ENCODE data around the gene TRPM1. TPM values are rescaled to one million over a fixed set of nuclear protein-coding genes. Genes with fewer than 3 reads are reported as not detected.

Gene TRPM1
- total RNA-seq, 1 donor from 2014 or later: not detected

DNA sequence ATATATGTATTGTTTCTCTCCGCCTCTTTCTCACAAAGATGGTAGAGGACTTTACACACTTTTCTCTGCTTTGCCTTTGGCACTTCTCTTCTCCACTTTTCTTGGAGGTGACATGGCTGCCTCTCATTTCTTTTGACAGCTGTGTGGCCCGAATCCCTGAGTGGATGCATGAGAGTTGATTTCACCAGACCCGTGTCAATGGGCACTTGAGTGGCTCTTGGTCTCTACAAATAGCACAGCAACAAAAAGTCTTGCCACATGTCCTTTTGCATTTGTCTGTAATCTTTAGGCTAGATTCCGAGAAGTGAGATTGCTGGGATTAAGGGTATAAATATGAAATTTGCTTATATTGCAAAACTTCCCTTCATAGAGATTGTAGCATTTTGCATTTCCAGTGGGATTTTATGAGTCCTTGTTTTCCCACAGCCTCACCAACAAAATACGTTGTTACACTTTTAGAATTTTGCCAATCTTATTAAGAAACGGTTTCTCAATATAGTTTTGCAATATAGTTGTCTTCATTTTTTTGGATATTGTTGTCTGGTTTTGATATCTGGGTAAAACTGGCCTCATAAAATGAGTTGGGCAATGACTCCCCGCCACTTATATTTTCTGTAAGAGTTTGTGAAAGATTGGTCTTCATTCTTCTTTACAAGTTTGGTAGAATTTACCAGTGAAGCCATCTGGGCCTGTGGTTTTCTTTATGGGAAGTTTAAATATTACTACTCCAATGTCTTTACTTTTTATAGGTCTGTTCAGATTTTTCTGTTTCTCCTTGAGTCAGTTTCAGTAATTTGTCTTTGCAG, 5.2 kb upstream of the TRPM1 start:
- H3K36me3 Mint-ChIP-seq (ENCODE audit: low read depth): no peaks in the 10 kb centered on the region
- intact Hi-C loops (cut with micrococcal nuclease): no loop called here
- H3K4me3 Mint-ChIP-seq (ENCODE audit: low read depth): no peak overlapping the region
- peaks cover 3% of the 10 kb centered on the region for H3K4me1 Mint-ChIP-seq (ENCODE audit: low read depth)
- H3K27me3 Mint-ChIP-seq (ENCODE audit: low read depth): no peaks in the 10 kb centered on the region
- no peaks in the 10 kb centered on the region for H3K9me3 Mint-ChIP-seq
- no peak overlapping the region for H3K27ac Mint-ChIP-seq
- DNase-seq (ENCODE audit: low spot score): no peak

DNA sequence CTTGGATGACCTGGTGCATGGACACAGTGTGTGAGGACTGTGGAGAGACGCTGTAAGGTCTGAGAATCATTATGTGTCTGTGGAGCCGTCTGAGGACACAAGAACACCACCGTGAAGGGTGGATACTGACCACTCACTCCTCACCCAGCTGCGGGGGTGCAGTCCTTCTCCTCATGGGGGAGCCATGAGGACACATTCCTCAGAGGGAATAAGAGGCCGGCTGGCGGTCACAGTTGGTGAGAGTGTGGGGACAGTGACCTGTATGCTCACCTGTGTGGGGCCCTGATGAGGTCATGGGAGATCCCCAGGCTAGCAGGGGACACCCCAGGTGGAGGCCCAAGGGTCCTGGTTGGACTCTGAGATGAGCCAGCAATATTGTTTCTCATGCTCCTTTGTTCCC, 2.5 kb upstream of the TRPM1 start:
- DNase-seq (ENCODE audit: low spot score): no peak
- intact Hi-C loops (cut with micrococcal nuclease): no loop called here
- H3K27ac Mint-ChIP-seq: no peak overlapping the region
- H3K36me3 Mint-ChIP-seq (ENCODE audit: low read depth): no peaks in the 10 kb centered on the region
- H3K4me1 Mint-ChIP-seq (ENCODE audit: low read depth): no peaks in the 10 kb centered on the region
- H3K27me3 Mint-ChIP-seq (ENCODE audit: low read depth): no peaks in the 10 kb centered on the region
- H3K4me3 Mint-ChIP-seq (ENCODE audit: low read depth): no peak overlapping the region
- H3K9me3 Mint-ChIP-seq: no peaks in the 10 kb centered on the region

DNA sequence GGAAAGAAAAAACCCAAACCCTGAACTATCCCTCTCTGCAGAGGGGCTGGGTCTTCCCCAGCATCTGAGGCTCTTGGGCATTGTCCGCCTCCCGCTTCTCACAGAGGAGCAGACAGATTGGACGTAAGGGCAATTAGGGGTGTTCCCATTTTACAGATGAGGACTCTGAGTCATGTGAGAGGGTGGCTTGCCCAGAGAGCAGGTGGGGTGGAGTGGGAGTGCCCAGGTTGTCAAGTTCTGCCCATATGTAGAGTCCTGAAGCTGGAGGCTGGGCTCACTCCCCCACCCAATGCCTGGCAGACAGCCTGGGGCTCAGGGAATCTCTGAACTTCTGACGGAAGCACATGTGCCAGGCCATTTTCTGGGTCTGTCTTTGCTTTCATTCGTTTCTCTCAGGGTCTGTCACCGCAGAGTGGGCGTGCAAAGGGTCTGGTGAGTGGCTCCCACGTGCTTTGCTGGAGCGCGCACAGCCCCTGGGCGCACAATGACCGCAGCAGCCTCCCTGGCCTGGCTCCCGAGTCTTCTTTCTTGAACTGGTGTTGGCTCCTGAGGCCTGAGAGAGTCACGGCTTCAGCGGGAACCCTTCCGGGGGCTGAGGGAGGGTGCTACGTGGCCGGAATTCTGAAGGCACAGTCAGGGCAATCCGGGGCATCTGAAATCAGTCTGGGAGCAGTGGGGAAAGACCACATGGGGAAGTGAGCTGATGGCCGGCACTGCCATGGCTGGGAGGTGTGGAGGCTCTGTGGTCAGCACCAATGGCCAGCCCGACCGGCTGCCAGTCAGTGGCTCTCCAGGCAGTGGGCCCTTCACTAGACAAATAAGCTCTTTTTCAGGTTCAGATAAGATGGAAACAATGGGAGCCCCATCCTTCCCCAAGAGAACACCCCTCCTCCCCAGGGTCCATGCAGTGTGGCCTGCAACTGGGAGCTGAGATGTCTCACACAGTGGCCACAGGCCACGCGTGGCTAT, 1.1 kb upstream of the TRPM1 start:
- no peaks in the 10 kb centered on the region for H3K4me1 Mint-ChIP-seq (ENCODE audit: low read depth)
- no peaks in the 10 kb centered on the region for H3K9me3 Mint-ChIP-seq
- intact Hi-C loops (cut with micrococcal nuclease): no loop called here
- H3K27ac Mint-ChIP-seq: no peak overlapping the region
- DNase-seq (ENCODE audit: low spot score): no peak
- no peaks in the 10 kb centered on the region for H3K36me3 Mint-ChIP-seq (ENCODE audit: low read depth)
- no peak overlapping the region for H3K4me3 Mint-ChIP-seq (ENCODE audit: low read depth)
- H3K27me3 Mint-ChIP-seq (ENCODE audit: low read depth): no peaks in the 10 kb centered on the region

- no peaks in the 10 kb centered on the region for H3K9me3 Mint-ChIP-seq
- intact Hi-C loops (cut with micrococcal nuclease): no loop called here
- H3K27ac Mint-ChIP-seq: no peak overlapping the region
- no peaks in the 10 kb centered on the region for H3K4me1 Mint-ChIP-seq (ENCODE audit: low read depth)
- no peak for DNase-seq (ENCODE audit: low spot score)
- no peaks in the 10 kb centered on the region for H3K36me3 Mint-ChIP-seq (ENCODE audit: low read depth)
- H3K27me3 Mint-ChIP-seq (ENCODE audit: low read depth): no peaks in the 10 kb centered on the region
- no peak overlapping the region for H3K4me3 Mint-ChIP-seq (ENCODE audit: low read depth)
These were observed 455 bp upstream of the TRPM1 start for GRCh38 chr15:31102039-31102321.

DNA sequence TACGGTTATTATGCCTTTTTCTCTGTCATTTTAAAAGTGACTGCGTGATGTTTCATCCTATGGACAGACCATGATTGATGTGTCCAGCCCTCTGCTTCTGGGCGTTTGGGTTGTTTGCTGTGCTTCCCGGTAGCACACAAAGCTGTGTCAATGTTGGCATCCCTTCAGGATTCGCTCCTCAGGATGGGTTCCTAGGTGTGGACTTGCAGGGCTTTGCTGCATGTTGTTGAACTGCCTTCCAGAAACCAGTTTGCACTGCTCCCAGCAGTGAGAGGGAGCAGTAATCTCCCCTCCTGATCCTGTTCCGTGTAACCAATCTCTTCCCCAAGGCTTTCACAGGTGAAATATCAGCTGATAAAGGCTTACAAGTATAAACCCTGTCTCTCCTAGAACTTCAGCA, 787 bp downstream of the TRPM1 start:
- H3K36me3 Mint-ChIP-seq (ENCODE audit: low read depth): no peaks in the 10 kb centered on the region
- no peaks in the 10 kb centered on the region for H3K9me3 Mint-ChIP-seq
- no peak overlapping the region for H3K4me3 Mint-ChIP-seq (ENCODE audit: low read depth)
- DNase-seq (ENCODE audit: low spot score): no peak
- no peak overlapping the region for H3K27ac Mint-ChIP-seq
- H3K4me1 Mint-ChIP-seq (ENCODE audit: low read depth): no peaks in the 10 kb centered on the region
- H3K27me3 Mint-ChIP-seq (ENCODE audit: low read depth): no peaks in the 10 kb centered on the region
- intact Hi-C loops (cut with micrococcal nuclease): no loop called here

DNA sequence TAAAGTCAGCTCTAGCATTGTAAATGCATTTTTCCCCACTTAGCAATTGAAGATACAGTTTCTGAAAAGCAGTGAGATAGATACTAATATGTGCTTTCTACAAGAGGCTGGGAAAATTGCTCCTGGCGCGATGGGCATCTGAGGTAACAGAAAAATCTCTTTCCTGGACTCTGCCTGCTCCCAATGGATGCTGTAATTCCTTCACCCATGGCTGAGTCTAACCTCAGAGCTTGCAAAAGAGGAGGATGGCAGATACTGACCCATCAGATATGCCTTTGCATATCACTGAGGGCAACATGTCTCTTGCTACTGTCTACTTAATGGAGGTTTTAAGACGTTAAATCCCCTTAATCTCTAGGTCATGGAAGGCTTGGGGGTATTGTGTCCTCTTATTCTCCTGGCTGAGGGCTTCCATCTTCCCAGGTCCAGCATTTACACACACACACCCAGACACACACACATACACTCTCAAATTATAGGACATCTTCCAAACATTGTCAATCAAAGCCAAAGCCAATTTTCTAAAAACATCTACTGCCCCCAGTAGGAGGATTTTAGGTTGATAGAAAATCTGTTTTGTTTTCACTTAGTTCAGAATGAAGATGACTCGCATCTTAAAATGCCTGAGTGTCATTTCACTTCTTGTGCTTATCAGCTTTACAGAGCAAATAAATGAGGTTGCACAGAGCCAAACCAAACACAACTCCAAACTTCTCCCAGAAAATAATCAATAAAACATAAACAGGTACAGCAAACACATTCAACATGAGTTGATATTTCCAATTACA, 2.4 kb downstream of the TRPM1 start:
- Mint-ChIP-seq H3K27ac (no peak overlapping the region), H3K36me3 (ENCODE audit: low read depth) (no peaks in the 10 kb centered on the region), H3K4me3 (ENCODE audit: low read depth) (no peak overlapping the region), H3K4me1 (ENCODE audit: low read depth) (no peaks in the 10 kb centered on the region), H3K27me3 (ENCODE audit: low read depth) (peaks cover 1% of the 10 kb centered on the region), H3K9me3 (no peaks in the 10 kb centered on the region)
- intact Hi-C loops (cut with micrococcal nuclease): no loop called here
- no peak for DNase-seq (ENCODE audit: low spot score)

DNA sequence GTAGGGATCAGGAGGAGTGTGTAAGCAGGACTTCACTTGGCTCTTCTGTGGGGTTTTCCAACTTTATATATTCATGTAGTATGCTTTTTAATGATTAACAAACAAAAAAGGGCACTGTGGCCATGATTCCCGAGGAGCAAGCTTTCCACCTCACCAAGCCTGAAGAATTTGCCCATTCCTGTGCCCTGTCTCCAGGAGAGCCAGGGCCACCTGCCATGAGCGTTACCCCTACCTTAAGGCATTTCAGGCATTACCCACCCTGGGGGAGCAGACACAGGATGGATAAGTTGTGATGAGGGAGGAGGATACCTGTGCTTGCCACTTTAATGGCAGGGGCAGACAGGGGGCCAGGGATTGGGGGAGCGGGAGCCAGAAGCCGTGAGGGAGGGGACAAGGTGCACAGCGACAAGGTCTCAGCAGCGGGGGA, 3.0 kb downstream of the TRPM1 start:
- Mint-ChIP-seq H3K36me3 (ENCODE audit: low read depth) (no peaks in the 10 kb centered on the region), H3K4me3 (ENCODE audit: low read depth) (no peak overlapping the region), H3K27me3 (ENCODE audit: low read depth) (peaks cover 1% of the 10 kb centered on the region), H3K4me1 (ENCODE audit: low read depth) (no peaks in the 10 kb centered on the region), H3K9me3 (no peaks in the 10 kb centered on the region), H3K27ac (no peak overlapping the region)
- intact Hi-C loops (cut with micrococcal nuclease): no loop called here
- no peak for DNase-seq (ENCODE audit: low spot score)

DNA sequence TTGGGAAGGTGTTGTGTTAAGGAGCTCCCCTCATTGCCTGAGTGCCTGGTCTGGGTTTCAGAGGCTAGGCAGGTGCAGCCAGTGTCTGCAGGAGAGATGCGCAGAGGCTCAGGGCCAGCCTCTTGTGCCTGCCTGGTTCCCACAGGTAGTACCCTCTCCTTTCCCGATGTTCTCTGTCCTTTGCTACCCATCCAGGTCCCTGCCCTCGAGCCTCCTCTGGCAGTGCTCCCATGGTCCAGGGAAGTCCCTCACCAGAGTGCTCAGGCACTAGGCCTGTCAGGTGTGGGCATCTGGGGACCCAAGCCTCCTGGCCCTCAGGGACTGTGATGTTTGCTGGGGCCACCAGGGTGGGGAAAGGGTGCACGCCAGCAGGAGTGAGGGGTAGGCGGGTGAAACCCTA, 5.0 kb downstream of the TRPM1 start:
- H3K36me3 Mint-ChIP-seq (ENCODE audit: low read depth): no peaks in the 10 kb centered on the region
- DNase-seq (ENCODE audit: low spot score): no peak
- H3K4me1 Mint-ChIP-seq (ENCODE audit: low read depth): no peaks in the 10 kb centered on the region
- no peaks in the 10 kb centered on the region for H3K9me3 Mint-ChIP-seq
- H3K27ac Mint-ChIP-seq: no peak overlapping the region
- intact Hi-C loops (cut with micrococcal nuclease): no loop called here
- H3K27me3 Mint-ChIP-seq (ENCODE audit: low read depth): peaks cover 1% of the 10 kb centered on the region
- H3K4me3 Mint-ChIP-seq (ENCODE audit: low read depth): no peak overlapping the region

DNA sequence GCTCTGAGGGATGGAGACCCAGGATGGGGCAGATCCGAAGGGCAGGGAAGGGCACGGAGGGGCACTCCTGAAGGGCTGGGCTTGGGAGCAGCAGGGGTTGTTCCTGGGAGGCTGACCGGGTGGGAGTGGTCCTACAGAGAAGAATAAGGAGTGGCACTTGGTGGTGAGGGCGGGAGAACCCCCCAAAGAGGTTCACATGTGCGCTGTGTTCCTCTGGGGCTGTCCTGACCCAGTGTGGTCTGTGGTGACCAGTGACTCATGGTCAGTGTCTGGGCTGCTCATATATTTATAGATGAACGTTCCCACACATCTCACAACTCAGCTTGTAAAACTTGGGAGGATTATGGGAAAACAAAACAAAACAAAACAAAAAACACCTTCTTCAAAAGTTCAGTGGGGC, 10.0 kb downstream of the TRPM1 start:
- intact Hi-C loops (cut with micrococcal nuclease): no loop called here
- DNase-seq (ENCODE audit: low spot score): no peak
- Mint-ChIP-seq H3K36me3 (ENCODE audit: low read depth) (no peaks in the 10 kb centered on the region), H3K27ac (no peak overlapping the region), H3K27me3 (ENCODE audit: low read depth) (peaks cover 1% of the 10 kb centered on the region), H3K4me3 (ENCODE audit: low read depth) (no peak overlapping the region), H3K4me1 (ENCODE audit: low read depth) (no peaks in the 10 kb centered on the region), H3K9me3 (no peaks in the 10 kb centered on the region)

- H3K27ac Mint-ChIP-seq: no peak overlapping the region
- no peak overlapping the region for H3K4me3 Mint-ChIP-seq (ENCODE audit: low read depth)
- no peaks in the 10 kb centered on the region for H3K36me3 Mint-ChIP-seq (ENCODE audit: low read depth)
- no peaks in the 10 kb centered on the region for H3K9me3 Mint-ChIP-seq
- intact Hi-C loops (cut with micrococcal nuclease): no loop called here
- no peak for DNase-seq (ENCODE audit: low spot score)
- H3K27me3 Mint-ChIP-seq (ENCODE audit: low read depth): peaks cover 1% of the 10 kb centered on the region
- H3K4me1 Mint-ChIP-seq (ENCODE audit: low read depth): no peaks in the 10 kb centered on the region
These were observed 10.8 kb downstream of the TRPM1 start for GRCh38 chr15:31090766-31091165.

DNA sequence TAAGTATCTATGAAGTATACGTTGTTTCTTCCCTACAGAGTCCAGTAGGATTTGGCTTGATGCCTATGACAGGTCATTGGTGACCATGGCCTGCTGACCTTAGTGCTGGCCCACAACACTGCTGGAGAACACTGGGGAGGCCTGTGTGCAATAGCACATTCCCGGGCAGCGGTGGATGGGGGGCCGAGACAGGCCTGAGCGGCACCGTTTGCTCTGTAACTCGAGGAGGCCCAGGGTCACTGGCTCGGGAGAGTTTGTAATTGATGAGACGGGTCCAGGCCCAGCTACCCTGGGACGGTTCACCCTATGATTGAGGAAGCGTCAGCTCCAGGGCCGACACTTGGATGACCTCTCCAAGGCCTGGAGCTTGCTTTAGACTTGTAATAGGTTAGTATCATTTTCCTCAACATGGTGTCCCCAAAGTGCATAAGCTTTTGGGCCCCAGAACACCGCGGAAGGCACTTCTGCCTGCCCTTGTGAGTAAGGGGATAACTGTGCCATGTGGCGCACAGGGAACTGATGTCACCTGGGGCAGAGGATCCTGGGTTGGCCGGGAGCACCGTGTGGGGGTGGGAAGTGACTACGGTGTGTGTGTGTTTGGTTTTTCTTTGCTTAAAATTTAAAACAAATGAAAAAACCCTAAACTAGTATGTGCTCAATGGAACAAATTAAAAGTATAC, 12.0 kb downstream of the TRPM1 start:
- intact Hi-C loops (cut with micrococcal nuclease): no loop called here
- no peaks in the 10 kb centered on the region for H3K9me3 Mint-ChIP-seq
- H3K4me1 Mint-ChIP-seq (ENCODE audit: low read depth): no peaks in the 10 kb centered on the region
- no peak overlapping the region for H3K27ac Mint-ChIP-seq
- no peak for DNase-seq (ENCODE audit: low spot score)
- H3K27me3 Mint-ChIP-seq (ENCODE audit: low read depth): peaks cover 1% of the 10 kb centered on the region
- H3K36me3 Mint-ChIP-seq (ENCODE audit: low read depth): no peaks in the 10 kb centered on the region
- H3K4me3 Mint-ChIP-seq (ENCODE audit: low read depth): no peak overlapping the region

DNA sequence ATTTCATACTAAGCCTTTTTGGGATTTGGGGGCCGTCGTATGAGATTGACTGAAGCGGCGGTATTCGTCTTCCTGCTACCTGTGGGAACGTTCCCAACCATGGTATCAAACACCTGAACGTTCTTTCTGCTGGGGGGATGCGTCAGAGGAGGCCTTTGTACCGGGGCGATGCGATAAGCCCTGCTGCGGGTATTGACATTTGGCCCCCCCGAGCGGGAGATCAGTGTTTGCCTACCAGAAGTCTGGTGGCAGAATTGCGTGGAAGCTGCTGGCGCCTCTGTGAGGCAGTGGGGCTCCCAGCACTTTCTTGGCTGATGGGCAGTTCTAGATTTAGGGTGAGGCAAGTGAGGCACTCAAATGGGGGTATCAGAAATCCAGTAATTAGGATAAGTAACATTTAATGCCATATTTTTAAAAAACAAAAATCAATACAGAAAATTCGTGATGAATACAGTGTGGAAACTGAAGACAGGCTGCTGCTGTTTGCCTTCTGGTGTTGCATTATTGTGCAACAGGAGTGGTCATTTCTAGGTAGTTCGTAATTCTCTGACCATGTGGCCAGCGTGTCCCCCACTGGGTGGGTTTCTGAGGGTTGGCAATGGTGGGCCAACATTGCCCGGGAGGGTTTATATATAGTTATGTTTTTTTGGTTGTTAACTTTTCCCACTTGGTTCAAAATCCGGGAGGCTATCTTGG, 12.7 kb downstream of the TRPM1 start:
- H3K27ac Mint-ChIP-seq: no peak overlapping the region
- no peak for DNase-seq (ENCODE audit: low spot score)
- intact Hi-C loops (cut with micrococcal nuclease): no loop called here
- H3K27me3 Mint-ChIP-seq (ENCODE audit: low read depth): peaks cover 4% of the 10 kb centered on the region
- H3K9me3 Mint-ChIP-seq: no peaks in the 10 kb centered on the region
- no peaks in the 10 kb centered on the region for H3K4me1 Mint-ChIP-seq (ENCODE audit: low read depth)
- no peaks in the 10 kb centered on the region for H3K36me3 Mint-ChIP-seq (ENCODE audit: low read depth)
- no peak overlapping the region for H3K4me3 Mint-ChIP-seq (ENCODE audit: low read depth)
